Stimulated activated CD4-positive, alpha-beta T cell treated with anti-CD3 and anti-CD28 coated beads, TNF-alpha, amount 100 ng/mL, for 48 hours (primary cell): Measurements from ENCODE around the gene ZNRD2.

Experiments
- DNase-seq, 3 donors: peaks; one replicate each; pipeline ENCODE4 v3.0.0-alpha.2; 2020; ENCODE audit warnings: low read depth in 3 of 3

ZNRD2 gene

DNA sequence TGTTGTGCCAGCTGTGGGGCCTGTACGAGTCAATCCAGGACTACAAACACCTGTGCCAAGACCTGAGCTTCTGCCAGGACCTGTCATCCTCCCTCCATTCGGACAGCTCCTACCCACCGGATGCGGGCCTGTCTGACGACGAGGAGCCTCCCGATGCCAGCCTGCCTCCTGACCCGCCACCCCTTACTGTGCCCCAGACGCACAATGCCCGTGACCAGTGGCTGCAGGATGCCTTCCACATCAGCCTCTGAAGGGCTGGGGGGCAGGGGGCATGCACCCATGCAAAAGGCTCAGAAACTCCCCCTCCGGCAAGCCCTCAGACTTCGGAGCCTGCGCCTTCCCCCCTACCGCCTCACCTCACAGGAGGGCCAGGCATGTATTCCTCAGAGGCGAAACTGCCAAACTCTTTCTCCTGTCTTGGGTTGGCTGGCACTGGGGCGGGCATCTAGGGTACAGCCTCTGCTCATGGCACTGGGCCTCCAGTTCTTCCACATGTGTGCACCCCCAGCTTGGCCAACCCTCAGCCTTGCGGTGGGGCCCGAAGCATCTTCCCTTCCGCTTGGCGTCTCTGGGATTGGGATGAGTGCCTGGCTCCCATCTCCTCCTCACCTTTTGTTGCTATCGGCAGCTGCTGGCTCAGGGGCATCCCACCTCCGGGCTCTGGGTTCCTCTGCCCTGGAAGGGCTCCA, 3.3 kb downstream of the ZNRD2 start:
- DNase-seq, result no peak

DNA sequence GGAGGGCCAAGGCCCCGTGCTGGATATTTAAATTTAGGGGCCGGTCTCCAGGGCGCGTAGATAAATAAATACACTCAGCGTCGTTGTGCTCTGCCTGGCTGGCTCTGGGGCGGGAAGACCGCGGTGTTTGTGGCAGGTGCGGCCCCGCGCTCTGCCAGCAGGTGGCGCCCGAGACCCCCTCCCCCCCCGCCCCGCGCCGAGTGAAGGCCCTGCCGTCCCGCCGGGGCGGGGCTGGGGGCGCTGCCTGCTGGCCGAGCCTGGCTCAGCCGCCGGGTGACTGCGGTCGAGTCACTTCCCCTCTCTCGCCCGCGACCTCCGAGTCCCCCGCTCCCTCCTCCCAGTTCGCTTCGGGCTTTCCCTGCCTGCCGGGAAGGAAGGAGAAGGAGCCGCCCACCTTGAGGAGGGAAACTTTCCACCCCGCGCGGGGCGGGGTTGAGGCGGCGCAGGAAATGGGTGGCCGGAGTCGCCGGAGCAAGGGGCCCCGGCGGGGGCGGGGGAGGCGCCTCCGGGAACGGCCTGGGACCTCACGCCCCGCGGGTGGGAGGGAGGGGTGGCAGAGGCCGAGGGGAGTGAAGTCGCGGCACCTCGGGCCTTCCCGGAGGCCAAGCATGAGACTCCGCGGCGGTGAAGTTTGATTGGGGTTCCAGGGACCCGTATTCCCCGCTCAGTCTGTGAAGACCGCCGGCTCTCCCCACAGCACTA, 4.0 kb downstream of the ZNRD2 start:
- peak; percentile 85 to 88 (median 88) for DNase-seq

DNA sequence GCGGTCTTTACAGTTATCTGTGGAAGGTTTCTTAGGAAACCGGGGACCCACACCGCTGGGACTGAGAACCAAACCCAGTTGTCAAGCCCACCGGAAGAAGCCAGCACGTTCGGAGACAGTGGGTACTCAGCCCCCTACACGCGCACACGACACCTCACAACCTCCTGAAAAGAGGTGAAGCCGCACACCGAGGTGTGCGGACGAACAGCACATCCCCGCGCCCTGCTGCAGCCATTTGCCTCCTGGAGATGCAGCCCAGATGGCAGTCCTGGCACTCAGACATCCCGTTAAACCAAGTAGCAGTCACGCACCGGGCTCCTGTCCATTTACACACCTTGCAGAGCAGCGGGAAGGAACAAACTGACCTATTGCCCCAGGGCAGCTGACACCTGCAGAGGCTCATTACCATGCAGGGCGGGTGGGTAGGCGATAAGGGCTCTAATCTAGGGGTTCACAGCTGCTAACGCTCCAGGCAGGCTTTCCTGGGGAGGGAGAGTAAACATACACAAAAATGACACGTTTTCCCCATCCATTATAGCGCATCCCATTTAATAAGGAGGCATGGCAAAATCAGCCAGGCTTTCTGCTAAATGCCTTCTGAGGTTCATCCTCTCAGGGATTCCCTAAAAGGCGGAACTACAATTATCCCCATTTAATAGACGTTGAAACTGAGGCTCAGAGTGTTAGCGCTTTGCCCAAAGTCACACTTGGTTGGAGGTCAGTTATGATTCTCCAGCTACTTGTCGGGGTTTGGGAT, 4.7 kb downstream of the ZNRD2 start:
- DNase-seq, result no peak

DNA sequence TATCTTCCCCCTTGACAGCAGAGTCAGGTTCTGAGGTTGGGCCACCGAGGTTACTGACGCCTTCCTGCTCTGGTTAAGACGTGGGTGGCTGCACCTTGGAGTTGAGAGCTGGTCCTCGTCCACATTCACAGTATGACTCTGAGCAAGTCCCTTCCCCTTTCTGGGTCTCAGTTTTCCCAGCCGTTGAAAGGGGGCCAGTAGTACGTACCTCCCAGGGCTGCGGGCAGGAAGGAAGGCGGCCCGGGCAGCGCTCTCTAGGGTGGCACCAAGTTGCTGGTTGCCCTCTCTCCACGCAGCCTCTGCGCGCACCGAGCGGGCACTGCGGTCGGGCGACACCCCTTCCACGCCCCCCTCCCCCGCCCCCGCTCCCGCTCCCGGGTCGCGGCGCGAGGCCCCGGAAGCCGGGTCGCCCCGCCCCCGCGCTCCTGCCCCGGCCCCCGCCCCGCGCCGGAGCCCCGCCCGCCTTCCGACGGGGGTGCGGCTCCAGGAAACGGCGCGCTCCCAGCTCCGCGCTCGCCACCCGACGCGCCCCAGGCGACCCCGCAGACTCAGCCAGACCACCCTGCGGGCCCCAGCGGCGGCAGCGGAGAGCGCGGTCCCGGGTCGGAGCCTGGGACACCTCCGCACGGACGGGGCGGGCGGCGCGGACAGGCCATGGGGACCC, 5.4 kb downstream of the ZNRD2 start, which contains the start of gene EHBP1L1:
Gene EHBP1L1 (plus strand): TSS at position 486 of the 664 bp plus-strand sequence. CDS start 250 bp downstream, outside the sequence.
- peak in 2 of 3 donors; percentile 62 to 76 for DNase-seq

DNA sequence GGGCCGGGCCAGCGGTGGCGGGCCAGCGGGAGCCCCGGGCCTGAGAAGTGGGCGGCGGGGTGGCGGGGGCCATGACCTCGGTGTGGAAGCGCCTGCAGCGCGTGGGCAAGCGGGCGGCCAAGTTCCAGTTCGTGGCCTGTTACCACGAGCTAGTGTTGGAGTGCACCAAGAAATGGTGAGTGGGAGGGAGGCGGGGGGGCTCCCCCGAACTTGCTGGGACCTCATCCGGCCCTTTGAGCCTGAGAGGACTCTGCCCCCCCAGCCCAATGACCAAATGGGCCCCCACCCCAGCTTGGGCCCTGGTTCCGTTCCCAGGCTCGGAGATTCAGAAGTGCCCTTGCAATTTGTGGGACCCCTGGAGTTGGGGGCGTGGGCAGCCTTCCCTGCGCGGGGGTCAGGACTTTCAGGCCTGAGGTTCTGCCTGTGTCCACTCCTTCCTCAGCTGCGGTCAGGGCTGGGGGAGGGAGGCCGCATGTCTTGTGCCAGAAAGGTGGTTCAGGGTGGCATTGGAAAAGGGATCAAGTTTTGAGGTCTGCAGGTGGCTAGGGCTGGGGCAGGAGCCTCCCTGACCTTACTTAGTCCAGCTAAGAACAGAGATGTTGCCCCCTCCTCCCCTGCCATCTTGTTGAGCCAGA, 6.1 kb downstream of the ZNRD2 start:
- DNase-seq, result no peak

DNA sequence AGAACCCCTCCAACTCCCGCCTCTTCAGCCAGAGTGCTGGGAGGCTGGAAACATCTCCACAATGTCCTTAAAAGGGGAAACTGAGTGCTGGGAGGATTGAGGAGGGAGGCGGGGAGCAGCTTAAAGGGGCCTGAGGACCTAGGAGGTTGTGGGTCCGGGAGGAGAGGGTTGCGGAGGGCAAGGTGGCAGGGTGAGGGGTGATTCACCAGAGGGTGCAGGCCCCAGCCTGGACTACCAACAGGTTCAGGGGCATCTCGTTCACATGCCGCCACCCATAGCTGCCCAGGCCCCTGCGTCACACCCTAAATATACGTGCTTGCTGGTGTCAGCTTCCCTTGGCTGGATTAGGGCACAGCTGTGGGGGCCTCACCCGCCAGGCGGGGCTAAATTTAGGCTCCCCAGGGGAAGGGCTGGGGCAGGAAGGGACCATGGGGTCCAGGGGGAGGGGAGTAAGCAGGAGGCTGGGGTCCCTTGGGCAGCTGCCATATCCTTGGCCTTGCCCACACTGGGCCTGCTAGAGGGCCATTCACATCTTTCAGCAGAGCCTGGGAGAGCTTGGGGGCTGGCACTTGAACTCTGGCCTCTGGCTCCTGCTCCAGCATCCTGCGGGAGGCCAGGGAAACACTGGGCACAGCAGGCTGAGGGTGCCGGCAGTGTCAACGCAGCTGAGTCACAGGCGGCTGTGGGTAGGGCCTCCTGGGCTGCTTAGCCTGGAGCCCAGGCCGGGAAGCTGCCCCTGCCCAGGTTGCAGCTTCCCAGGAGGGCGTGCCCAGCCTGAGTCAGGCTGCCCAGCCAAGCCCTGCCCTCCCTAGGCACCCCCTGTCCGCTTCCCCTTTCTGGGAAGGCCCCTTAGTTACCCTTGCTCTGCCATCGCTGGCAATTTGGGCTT, 6.8 kb downstream of the ZNRD2 start:
- no peak for DNase-seq

DNA sequence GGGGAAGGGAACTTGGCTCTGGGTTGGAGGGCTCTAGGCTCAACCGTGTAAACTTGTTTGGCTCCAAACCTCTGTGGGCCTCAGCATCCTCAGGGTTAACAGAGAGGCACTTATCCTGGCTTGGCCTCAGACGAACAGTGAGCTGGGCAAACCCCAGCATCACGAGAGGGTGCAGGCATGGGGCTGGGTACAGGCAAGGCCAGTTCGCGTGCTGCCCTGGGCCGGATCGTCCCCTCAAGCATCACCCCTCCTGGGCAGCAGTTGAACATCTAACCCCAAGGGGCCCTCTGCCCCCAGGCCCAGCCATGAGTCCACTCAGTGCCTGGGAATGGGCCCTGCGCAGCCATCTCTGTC, 7.5 kb downstream of the ZNRD2 start:
- no peak for DNase-seq

DNA sequence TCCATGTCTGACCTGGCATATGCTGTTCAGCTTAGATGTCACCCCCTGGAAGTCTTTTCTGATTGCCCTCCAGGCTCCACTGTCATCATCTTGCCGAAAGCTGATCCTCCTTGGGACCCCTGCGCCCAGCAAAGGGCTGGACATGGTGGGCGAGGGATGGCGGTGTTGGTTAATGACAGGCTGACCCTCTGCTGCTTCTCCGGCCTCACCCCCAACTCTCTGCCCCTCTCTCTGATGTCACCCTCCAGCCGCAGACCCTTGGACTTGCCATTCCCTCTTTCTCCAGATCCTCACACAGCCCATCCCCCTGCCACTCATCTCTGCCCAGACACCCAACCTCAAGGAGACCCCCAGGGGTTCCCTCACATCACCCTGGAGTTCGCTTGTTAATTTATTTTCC, 7.9 kb downstream of the ZNRD2 start:
- DNase-seq, result no peak

DNA sequence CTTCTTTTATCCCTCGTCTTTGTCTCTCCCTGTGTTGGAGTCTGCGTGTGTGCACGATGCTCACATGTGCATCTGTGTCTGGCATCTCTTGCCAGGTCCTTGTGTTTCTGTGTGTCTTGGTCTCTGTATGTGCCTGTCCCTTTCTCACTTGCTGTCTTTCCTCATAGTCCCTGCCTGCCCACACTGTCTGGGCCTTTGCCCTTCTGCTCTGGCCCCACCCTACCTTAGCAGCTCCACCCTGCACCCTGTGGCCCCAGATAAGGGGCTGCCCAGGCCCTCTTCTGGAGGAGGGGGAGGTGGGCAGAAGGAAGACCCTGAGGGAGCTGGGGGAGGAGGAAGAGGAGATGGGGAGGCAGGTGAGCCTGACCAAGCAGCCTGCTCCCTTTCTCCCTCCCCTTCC, 8.4 kb downstream of the ZNRD2 start:
- no peak for DNase-seq

DNA sequence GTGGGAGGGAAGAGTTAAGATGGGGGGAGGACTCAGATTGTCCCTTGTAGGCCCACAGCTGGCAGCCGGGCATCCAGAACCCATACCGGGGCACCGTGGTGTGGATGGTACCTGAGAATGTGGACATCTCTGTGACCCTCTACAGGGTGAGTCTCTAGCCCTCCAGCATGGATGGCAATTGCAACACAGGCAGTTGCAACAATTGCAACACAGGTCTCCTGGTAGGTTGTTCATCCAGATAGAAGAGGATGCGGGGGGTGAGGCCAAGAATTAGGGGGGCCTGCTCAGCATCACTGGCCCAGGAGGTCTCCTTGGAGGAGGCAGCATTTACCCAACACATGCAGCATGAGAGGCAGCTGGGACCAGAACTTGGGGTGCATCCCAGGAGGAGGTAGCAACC, 9.0 kb downstream of the ZNRD2 start:
- no peak for DNase-seq

DNA sequence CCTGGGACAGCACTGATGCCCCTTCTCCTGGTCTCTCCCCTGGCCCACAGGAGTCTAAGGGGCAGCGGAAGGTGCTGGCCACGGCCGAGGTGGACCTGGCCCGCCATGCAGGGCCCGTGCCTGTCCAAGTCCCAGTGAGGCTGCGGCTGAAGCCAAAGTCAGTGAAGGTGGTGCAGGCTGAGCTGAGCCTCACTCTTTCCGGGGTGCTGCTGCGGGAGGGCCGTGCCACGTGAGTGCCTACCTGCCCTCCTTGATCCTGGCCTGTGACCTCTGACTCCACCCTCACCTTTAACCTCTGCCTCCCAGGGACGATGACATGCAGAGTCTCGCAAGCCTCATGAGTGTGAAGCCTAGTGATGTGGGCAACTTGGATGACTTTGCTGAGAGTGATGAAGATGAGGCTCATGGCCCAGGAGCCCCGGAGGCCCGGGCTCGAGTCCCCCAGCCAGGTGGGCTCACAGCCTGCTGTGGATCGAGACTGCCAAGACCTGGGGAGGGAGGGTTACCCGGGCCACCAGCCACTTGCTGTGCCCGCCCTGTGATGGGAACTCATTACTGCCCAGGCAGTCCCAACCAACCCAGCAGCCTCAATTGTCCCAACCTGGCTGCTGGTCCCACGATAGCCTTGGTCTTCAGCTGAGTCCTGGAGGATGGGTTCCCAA, 9.9 kb downstream of the ZNRD2 start:
- DNase-seq, result no peak

DNA sequence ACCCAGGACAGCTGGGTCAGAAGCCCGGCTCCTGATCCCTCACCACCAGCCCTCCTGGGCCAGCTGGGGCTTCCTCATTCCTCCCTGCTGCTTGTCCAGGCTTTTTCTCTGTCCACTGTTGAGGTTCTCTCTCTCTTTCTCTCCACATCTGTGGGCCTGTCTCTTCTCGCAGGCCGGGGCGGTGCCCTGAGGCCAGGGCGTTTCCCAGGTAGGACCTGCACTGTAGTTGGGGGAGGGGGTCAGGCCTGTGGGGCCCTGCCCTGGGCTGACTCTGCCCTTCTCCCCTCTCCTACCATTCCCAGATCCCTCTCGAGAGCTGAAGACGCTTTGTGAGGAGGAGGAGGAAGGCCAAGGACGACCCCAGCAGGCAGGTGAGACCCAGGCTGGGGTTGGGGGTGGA, 10.5 kb downstream of the ZNRD2 start:
- no peak for DNase-seq

DNA sequence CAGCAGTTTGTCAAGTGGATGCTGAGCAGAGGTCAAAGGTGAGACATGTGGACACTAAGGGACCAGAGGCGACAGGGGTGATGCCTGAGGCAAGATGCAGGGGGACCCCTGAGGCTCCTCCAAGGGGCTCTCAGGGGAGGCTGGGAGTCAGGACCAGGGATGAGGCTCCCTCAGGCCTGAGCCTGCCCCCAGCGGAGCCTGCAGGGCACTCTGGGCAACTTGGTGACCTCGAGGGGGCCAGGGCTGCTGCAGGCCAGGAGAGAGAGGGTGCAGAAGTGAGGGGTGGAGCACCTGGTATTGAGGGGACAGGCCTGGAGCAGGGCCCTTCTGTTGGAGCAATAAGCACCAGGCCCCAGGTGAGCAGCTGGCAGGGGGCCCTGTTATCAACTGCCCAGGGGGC, 11.7 kb downstream of the ZNRD2 start:
- DNase-seq, result no peak

DNA sequence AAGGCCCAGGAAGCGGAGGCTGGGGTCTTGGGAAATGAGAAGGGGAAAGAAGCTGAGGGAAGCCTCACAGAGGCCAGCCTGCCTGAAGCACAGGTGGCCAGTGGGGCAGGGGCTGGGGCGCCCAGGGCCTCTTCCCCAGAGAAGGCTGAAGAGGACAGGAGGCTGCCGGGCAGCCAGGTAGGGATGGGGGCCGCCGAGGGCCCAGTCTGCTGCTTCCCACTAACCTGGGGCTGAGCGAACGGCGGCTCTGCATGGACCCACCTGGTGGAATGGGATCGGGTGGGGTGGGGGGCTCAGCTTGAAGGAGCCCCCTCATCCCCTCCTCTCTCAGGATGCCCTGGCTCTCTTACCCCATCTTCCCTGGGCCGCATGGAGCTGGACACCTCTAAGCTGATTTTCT, 13.3 kb downstream of the ZNRD2 start:
- no peak for DNase-seq

DNA sequence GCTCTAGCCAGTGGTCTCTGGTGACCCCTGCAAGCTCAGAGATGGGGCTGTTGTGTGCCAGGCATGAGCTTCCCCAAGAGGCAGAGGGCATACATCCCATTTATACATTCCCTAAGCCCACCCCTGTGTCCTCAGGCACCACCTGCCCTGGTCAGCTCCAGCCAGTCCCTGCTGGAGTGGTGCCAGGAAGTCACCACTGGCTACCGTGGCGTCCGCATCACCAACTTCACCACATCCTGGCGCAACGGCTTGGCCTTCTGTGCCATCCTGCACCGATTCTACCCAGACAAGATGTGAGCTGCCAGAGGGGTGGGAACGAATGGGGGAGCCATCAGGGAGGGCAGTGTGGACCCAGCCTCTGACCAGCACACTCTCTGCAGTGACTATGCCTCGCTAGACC, 13.8 kb downstream of the ZNRD2 start:
- DNase-seq, result no peak

DNA sequence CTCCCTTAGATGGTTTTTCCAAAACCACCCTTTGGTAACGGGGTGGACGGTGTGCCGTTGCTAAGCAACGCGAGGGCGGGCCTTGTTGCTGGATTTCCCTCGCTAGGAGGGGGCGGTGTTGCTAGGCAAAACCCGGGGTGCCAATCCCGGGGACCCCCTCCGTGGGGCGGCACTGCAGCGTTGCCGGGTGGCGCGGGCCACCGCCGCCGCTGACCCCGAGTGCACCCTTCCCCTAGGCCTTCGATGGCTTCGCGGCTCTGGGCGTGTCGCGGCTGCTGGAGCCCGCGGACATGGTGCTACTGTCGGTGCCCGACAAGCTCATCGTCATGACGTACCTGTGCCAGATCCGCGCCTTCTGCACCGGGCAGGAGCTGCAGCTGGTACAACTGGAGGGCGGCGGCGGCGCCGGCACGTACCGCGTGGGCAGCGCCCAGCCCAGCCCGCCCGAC, 14.5 kb downstream of the ZNRD2 start:
- no peak for DNase-seq

DNA sequence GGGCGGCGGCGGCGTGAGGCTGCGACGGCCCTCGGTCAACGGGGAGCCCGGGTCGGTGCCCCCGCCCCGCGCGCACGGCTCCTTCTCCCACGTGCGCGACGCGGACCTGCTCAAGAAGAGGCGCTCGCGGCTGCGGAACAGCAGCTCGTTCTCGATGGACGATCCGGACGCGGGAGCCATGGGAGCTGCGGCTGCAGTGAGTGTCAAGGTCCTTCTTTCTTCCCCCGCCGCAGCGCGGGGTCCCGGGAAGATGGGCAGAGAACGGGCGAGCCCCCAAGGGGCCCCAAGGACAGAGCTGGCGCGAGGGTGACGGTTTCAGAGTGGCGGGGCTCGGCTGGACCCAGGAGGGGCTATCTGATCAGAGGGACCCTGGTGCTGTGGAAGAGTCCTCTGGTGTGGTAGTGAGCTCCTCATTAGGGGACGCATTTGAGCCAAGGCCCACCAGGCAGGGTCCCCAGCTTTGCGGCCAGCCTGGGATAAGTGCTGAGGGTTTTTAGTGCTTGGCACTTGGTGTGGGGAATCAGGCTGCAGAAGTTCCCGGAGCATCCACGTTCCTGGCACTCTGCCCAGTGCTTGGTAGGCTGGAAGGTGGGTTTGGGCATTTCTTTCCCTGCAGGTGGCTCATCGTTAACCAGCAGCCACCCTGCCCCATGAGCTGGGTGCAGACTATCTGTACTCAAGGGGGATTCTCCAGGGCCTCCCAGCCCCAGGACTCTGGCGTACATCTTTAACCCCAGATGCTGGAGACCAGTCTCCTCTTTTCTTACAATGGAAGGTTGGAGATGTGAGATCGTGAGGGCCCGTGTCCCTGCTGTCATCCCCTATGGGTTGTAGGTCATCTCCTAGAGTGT, 15.3 kb downstream of the ZNRD2 start:
- DNase-seq, result no peak

DNA sequence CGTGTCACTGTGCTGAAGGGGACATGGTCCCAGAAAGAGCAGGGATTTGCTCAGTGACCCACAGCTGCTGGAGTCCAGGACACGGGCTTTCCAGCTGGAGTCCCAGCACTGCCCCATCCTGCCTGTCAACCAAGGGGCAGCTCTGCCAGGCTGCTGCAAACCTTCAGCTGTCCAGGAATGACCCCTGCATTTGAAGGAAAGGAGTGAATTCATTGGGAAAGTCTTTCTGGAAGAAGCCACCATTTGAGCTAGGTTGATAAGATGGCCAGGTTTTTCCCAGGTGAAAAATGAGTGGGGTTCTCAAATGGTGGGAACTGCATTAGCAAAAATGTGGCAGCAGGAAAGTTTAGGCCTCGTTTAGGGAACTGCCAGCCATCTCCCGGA, 16.0 kb downstream of the ZNRD2 start:
- no peak for DNase-seq

DNA sequence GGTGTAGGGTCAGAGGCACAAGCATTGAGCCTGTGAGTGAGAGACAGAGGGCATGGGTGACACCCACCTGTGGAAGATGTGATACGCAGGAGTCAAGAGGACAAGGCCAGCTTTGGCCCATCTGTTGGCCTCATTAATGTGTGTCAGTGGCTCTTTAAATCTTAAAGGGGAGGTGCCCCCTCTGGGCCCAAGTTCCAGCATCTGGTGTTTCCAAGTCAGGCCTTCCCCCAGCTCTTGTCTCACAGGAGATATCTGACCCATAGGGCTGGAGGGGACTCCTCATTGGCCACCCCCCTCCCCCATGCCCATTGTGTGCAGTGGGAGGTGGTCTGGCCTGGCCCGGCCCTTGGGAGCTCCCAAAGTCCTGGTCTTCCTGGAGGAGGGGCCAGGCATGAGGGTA, 16.4 kb downstream of the ZNRD2 start:
- no peak for DNase-seq
